HG03571 (cell line): Measurements from ENCODE around the gene PRDX1.
"Not testable (repeated sequence)": the region's sequence is repeated elsewhere in the genome, so short reads cannot be mapped to it uniquely, and the experiment has no call there.

Source experiments
- ATAC-seq: cut with Tn5 transposase; IDR thresholded peaks from one replicate; pipeline ENCODE4 v1.9.1; 2021; ENCODE audit not compliant: unreplicated experiment

PRDX1 gene

GRCh38 chr1:45536886-45537285 is 15.2 kb upstream of the PRDX1 start:
- no peak for ATAC-seq

GRCh38 chr1:45535988-45536766 is 14.5 kb upstream of the PRDX1 start:
- no peak for ATAC-seq

GRCh38 chr1:45531873-45532272 is 10.2 kb upstream of the PRDX1 start:
- no peak for ATAC-seq

GRCh38 chr1:45530632-45531135 is 9.0 kb upstream of the PRDX1 start:
- ATAC-seq: no peak

GRCh38 chr1:45526135-45526644 is 4.5 kb upstream of the PRDX1 start:
- ATAC-seq: no peak

GRCh38 chr1:45523975-45524374 is 2.3 kb upstream of the PRDX1 start:
- ATAC-seq: not testable (repeated sequence)

GRCh38 chr1:45523516-45523915 is 1.8 kb upstream of the PRDX1 start:
- not testable (repeated sequence) for ATAC-seq

- no peak for ATAC-seq
Measured at GRCh38 chr1:45522324-45523104, 830 bp upstream of the PRDX1 start.

GRCh38 chr1:45519774-45520173 is 1.9 kb downstream of the PRDX1 start:
- ATAC-seq: not testable (repeated sequence)

- ATAC-seq: no peak
Measured at GRCh38 chr1:45518910-45519309, 2.8 kb downstream of the PRDX1 start.

- not testable (repeated sequence) for ATAC-seq
Measured at GRCh38 chr1:45518366-45518765, 3.3 kb downstream of the PRDX1 start.

- no peak for ATAC-seq
Measured at GRCh38 chr1:45516465-45516864, 5.2 kb downstream of the PRDX1 start.

- ATAC-seq: no peak
Measured at GRCh38 chr1:45516036-45516435, 5.6 kb downstream of the PRDX1 start.

- not testable (repeated sequence) for ATAC-seq
Measured at GRCh38 chr1:45513532-45514260, 8.0 kb downstream of the PRDX1 start.

- ATAC-seq: no peak
Measured at GRCh38 chr1:45512641-45513054, 9.0 kb downstream of the PRDX1 start.

GRCh38 chr1:45510972-45511527 is 10.6 kb downstream of the PRDX1 start:
- ATAC-seq: no peak

- no peak for ATAC-seq
Measured at GRCh38 chr1:45510036-45510971, 11.4 kb downstream of the PRDX1 start.

- no peak for ATAC-seq
Measured at GRCh38 chr1:45508295-45509151, 13.2 kb downstream of the PRDX1 start.

- no peak for ATAC-seq
Measured at GRCh38 chr1:45507893-45508292, 13.8 kb downstream of the PRDX1 start.
